Hematopoietic multipotent progenitor cell treated with erythropoietin and hydrocortisone succinate and interleukin-3 and kit ligand, for 6 days (in vitro differentiated cells): Measurements from ENCODE around the gene MAPK4.

Experiments
- DNase-seq: peaks from one replicate; pipeline ENCODE4 v3.0.0-alpha.2; 2015

MAPK4 gene

GRCh38 chr18:50726960-50727589, 167.2 kb downstream of the MAPK4 start:
- DNase-seq, result no peak

- DNase-seq, result no peak
These were observed 168.0 kb downstream of the MAPK4 start for GRCh38 chr18:50727721-50728471.

GRCh38 chr18:50729376-50729775, 169.5 kb downstream of the MAPK4 start:
- DNase-seq, result no peak

- no peak for DNase-seq
These were observed 170.1 kb downstream of the MAPK4 start for GRCh38 chr18:50729986-50730385.

GRCh38 chr18:50734342-50734741, 174.5 kb downstream of the MAPK4 start:
- no peak for DNase-seq

GRCh38 chr18:50734886-50735285, 175.0 kb downstream of the MAPK4 start:
- no peak for DNase-seq

- no peak for DNase-seq
These were observed 177.2 kb downstream of the MAPK4 start for GRCh38 chr18:50737127-50737526.

- DNase-seq, result no peak
These were observed 178.3 kb downstream of the MAPK4 start for GRCh38 chr18:50738098-50738757.

GRCh38 chr18:50742952-50743351, 183.1 kb downstream of the MAPK4 start:
- DNase-seq, result no peak

- DNase-seq, result no peak
These were observed 184.4 kb downstream of the MAPK4 start for GRCh38 chr18:50744253-50744652.

GRCh38 chr18:50745945-50746344, 186.1 kb downstream of the MAPK4 start:
- no peak for DNase-seq

GRCh38 chr18:50747849-50748242, 188.0 kb downstream of the MAPK4 start:
- no peak for DNase-seq

GRCh38 chr18:50748243-50749229, 188.6 kb downstream of the MAPK4 start:
- DNase-seq, result no peak

- DNase-seq, result no peak
These were observed 189.5 kb downstream of the MAPK4 start for GRCh38 chr18:50749421-50749820.

GRCh38 chr18:50749945-50750344, 190.1 kb downstream of the MAPK4 start:
- no peak for DNase-seq

- DNase-seq, result no peak
These were observed 190.7 kb downstream of the MAPK4 start for GRCh38 chr18:50750546-50750945.

GRCh38 chr18:50751490-50751889, 191.6 kb downstream of the MAPK4 start:
- DNase-seq, result no peak

GRCh38 chr18:50751947-50752346, 192.1 kb downstream of the MAPK4 start:
- no peak for DNase-seq

GRCh38 chr18:50753311-50753710, 193.4 kb downstream of the MAPK4 start:
- DNase-seq, result no peak

- no peak for DNase-seq
These were observed 194.4 kb downstream of the MAPK4 start for GRCh38 chr18:50754297-50754696.

- DNase-seq, result no peak
These were observed 197.5 kb downstream of the MAPK4 start for GRCh38 chr18:50757358-50757757.

GRCh38 chr18:50769463-50769862, 209.6 kb downstream of the MAPK4 start:
- DNase-seq, result no peak

GRCh38 chr18:50775207-50775606, 215.3 kb downstream of the MAPK4 start:
- no peak for DNase-seq
